Endothelial cell of umbilical vein (primary cell): Measurements from ENCODE around the gene NCOA5. TPM values are rescaled to one million over a fixed set of nuclear protein-coding genes. Genes with fewer than 3 reads are reported as not detected.

Experiments used
- BruUV-seq: library from RNA; stranded (reverse); fragments of 400-500 nt; replicated peaks from 2 replicates; lab custom pipeline; 2021; lab: Mats Ljungman, UMichigan
- CTCF ChIA-PET: fragments of 300-600, 350-600 bp; sonication (Branson Sonifier 250); formaldehyde crosslinking; loops from one replicate; lab custom pipeline; 2021; ENCODE audit warnings: antibody characterized with exemption, inconsistent platforms; lab: Charles Lee
- POLR2A ChIA-PET: fragments of 300-600, 350-600 bp; sonication (Branson Sonifier 250); formaldehyde crosslinking; loops from one replicate; lab custom pipeline; 2021; ENCODE audit warnings: antibody characterized with exemption, inconsistent platforms; lab: Charles Lee
- DNase-seq: peaks from one replicate; pipeline ENCODE4 v3.0.0-alpha.2; 2011; ENCODE audit warnings: low read depth, low spot score
- FAIRE-seq: peaks from 2 replicates; lab custom pipeline; 2011; peaks lifted over from hg19 to GRCh38; lab: Jason Lieb, UNC
- H2AFZ ChIP-seq: 2 replicates; pipeline ENCODE4 v1.6.0; 2012; ENCODE audit warnings: low read depth, low read length, control low read depth, inconsistent platforms
- H3K27ac ChIP-seq: 2 replicates; pipeline ENCODE4 v1.5.1; 2011; ENCODE audit warnings: low read depth, mild to moderate bottlenecking, control low read depth, low read length, moderate library complexity; ENCODE audit not compliant: insufficient read depth
- H3K27me3 ChIP-seq, 2 experiments: 2 replicates each; pipeline versions ENCODE4 v1.6.0 to v1.6.1; 2011; ENCODE audit warnings: low read length in 2 of 2, mixed read lengths in 1 of 2; ENCODE audit not compliant: control insufficient read depth in 2 of 2, insufficient read depth in 2 of 2
- H3K36me3 ChIP-seq, 2 experiments: 2 replicates in 1 of 2; 3 replicates in 1 of 2; pipeline ENCODE4 v1.5.1; 2011; ENCODE audit warnings: low read length in 2 of 2, mild to moderate bottlenecking in 1 of 2, moderate library complexity in 1 of 2; ENCODE audit not compliant: control insufficient read depth in 2 of 2, insufficient read depth in 2 of 2; ENCODE audit errors: extremely low read depth in 1 of 2
- H3K4me1 ChIP-seq: 3 replicates; pipeline ENCODE4 v1.5.1; 2011; ENCODE audit warnings: mild to moderate bottlenecking, low read length; ENCODE audit not compliant: control insufficient read depth, insufficient read depth; ENCODE audit errors: extremely low read depth
- H3K4me2 ChIP-seq: 2 replicates; pipeline ENCODE4 v1.6.1; 2011; ENCODE audit warnings: low read length, control low read depth, mixed read lengths; ENCODE audit not compliant: insufficient read depth
- H3K4me3 ChIP-seq, 3 experiments: fragments of 200-600 bp in 1 of 3; sonication (generic), shearing (Covaris generic) in 1 of 3; replicated peaks in 1 of 3; 2 replicates each; pipeline ENCODE4 v1.5.1; 2011 to 2016; ENCODE audit warnings: control low read depth in 3 of 3, low read length in 3 of 3, mild to moderate bottlenecking in 2 of 3, inconsistent platforms in 1 of 3, low read depth in 1 of 3, moderate library complexity in 1 of 3; ENCODE audit not compliant: insufficient read depth in 1 of 3
- H3K79me2 ChIP-seq: 2 replicates; pipeline ENCODE4 v1.6.0; 2012; ENCODE audit warnings: low read length, inconsistent platforms; ENCODE audit not compliant: control insufficient read depth, insufficient read depth
- H3K9ac ChIP-seq: replicated peaks from 2 replicates; pipeline ENCODE3; 2011; ENCODE audit warnings: low read length, control low read depth; ENCODE audit not compliant: insufficient read depth; ENCODE audit errors: extremely low read depth
- H3K9me1 ChIP-seq: replicated peaks from 3 replicates; pipeline ENCODE4 v1.6.0; 2011; ENCODE audit warnings: mild to moderate bottlenecking, low read length; ENCODE audit not compliant: control insufficient read depth, insufficient read depth; ENCODE audit errors: extremely low read depth
- H3K9me3 ChIP-seq: replicated peaks from 2 replicates; pipeline ENCODE4 v1.5.1; 2012; ENCODE audit warnings: low read length, inconsistent platforms; ENCODE audit not compliant: control insufficient read depth, insufficient read depth
- H4K20me1 ChIP-seq: replicated peaks from 2 replicates; pipeline ENCODE3; 2011; ENCODE audit warnings: mild to moderate bottlenecking, low read length; ENCODE audit not compliant: control insufficient read depth, insufficient read depth; ENCODE audit errors: extremely low read depth
- EZH2 ChIP-seq: IDR thresholded peaks from 2 replicates; pipeline ENCODE4 v1.6.1; 2012; ENCODE audit warnings: borderline replicate concordance, low read depth, mild to moderate bottlenecking, moderate library complexity, low read length, inconsistent platforms; ENCODE audit not compliant: severe bottlenecking
- FOS ChIP-seq: IDR thresholded peaks from 2 replicates; pipeline ENCODE4 v1.6.1; 2011; ENCODE audit warnings: mild to moderate bottlenecking, low read length, moderate library complexity, borderline replicate concordance; ENCODE audit not compliant: insufficient read depth
- GATA2 ChIP-seq: IDR thresholded peaks from 2 replicates; pipeline ENCODE4 v1.7.0; 2011; ENCODE audit warnings: low read depth, mild to moderate bottlenecking, moderate library complexity, mixed read lengths, low read length; ENCODE audit not compliant: insufficient read length, insufficient read depth
- JUN ChIP-seq: IDR thresholded peaks from 2 replicates; pipeline ENCODE4 v1.6.1; 2011; ENCODE audit warnings: borderline replicate concordance, low read depth; ENCODE audit not compliant: insufficient read length, insufficient read depth
- MAX ChIP-seq: IDR thresholded peaks from 2 replicates; pipeline ENCODE4 v1.6.1; 2011; ENCODE audit not compliant: insufficient read depth, insufficient read length
- MYC ChIP-seq: IDR thresholded peaks from one replicate; pipeline ENCODE4 v1.6.1; 2011; ENCODE audit warnings: mild to moderate bottlenecking, low read depth, low read length
- POLR2A ChIP-seq: IDR thresholded peaks from 2 replicates; pipeline ENCODE4 v1.6.1; 2012; ENCODE audit warnings: low read depth, mild to moderate bottlenecking, control low read depth, low read length
- POLR2AphosphoS5 ChIP-seq: IDR thresholded peaks from 2 replicates; pipeline ENCODE4 v1.6.1; 2012; ENCODE audit warnings: low read depth, mild to moderate bottlenecking, control low read depth, low read length, moderate library complexity; ENCODE audit not compliant: insufficient read depth
- dilution Hi-C: fragments of 300-500 bp; cut with MboI; formaldehyde crosslinking; loops from one replicate; pipeline ENCODE4 v1.15.0; 2019; ENCODE audit warnings: low sequenced_read_pairs; ENCODE audit not compliant: extremely low pct_ligation_motif_present
- intact Hi-C: fragments of 100-400 bp; cut with micrococcal nuclease; formaldehyde crosslinking; loops from one replicate; pipeline ENCODE4 v1.10.0; 2022
- polyA plus RNA-seq, 4 experiments: library from polyadenylated mRNA; depleted of rRNA in 3 of 4; stranded (reverse) in 3 of 4; unstranded in 1 of 4; fragments of >200 nt; gene quantifications; 2 replicates each; pipeline versions ENCODE4 v1.2.1 to v1.2.3, GENCODE V29; 2011 to 2012; ENCODE audit warnings: missing spikeins in 1 of 4
- total RNA-seq: library from RNA; stranded (reverse); gene quantifications from 2 replicates; pipeline ENCODE4 v1.2.3, GENCODE V29; 2021
- TF ChIP-seq, protein P1 (sequence below), 2 donors: IDR thresholded peaks; 1 replicate in 1 of 2; 2 replicates in 1 of 2; pipeline ENCODE4 v1.5.1; 2011; ENCODE audit warnings: low read length in 2 of 2, mild to moderate bottlenecking in 2 of 2, moderate library complexity in 2 of 2, control low read depth in 1 of 2, inconsistent platforms in 1 of 2, low read depth in 1 of 2; ENCODE audit not compliant: insufficient read depth in 1 of 2; ENCODE audit errors: extremely low read depth in 1 of 2

The NCOA5 gene
- total and polyA plus RNA-seq, 2 donors (not counting 3 experiments of a cell fraction or from before 2014, with no cell fraction given): 32.0 to 39.5 TPM

DNA sequence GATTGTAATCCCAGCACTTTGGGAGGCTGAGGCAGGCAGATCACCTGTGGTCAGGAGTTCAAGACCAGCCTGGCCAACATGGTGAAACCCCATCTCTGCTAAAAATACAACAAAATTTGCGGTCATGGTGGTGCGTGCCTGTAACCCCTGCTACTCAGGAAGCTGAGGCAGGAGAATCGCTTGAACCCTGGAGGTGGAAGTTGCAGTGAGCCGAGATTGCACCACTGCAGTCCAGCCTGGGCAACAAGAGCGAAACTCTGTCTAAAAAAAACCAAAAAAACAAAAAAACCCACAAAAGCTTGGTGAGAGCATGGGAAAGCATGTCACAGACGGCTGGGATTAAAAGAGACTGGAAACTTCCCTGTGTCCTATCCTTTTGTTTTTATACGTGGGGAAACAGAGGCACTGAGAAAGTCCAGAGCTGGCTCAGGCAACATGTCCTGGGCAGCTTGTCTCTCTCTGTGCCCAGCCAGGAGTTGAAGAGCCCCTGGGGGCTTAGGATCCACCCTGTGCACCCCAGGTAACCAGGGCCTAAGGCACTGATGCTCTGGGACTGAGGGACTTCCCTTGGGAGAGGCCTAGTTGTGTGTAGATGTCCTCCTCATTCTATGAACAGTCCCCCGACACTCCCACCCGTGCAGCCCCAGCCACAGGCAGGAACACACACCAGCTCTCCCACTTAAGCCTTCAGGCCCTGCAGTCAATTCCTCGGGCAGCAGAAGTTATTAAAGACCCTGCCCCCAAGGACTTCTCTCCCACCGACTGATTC, 44.3 kb upstream of the NCOA5 start:
- dilution Hi-C loops: no loop called here
- Histone ChIP-seq H3K9ac (no peak overlapping the region), H4K20me1 (no peaks in the 10 kb centered on the region), H3K4me1 (peaks cover 3% of the 10 kb centered on the region), H3K4me3 (no peak overlapping the region), H3K79me2 (no peaks in the 10 kb centered on the region), H3K27me3 (peaks cover 8 to 12% of the 10 kb centered on the region in 2 experiments), H3K9me1 (no peaks in the 10 kb centered on the region), H3K4me2 (no peak overlapping the region), H3K36me3 (no peaks in the 10 kb centered on the region), H3K9me3 (no peaks in the 10 kb centered on the region), H3K27ac (no peak overlapping the region), H2AFZ (no peak overlapping the region)
- BruUV-seq: no TSS peak
- ChIA-PET CTCF (interaction anchor here (0.7 to 3.8 kb wide), 5 partner anchors 41 to 304 kb away, joined by 3 to 23 read pairs (median 4); no protein-coding TSS in a partner anchor), POLR2A (no interaction called here)
- no peak for TF ChIP-seq POLR2A
- TF ChIP-seq FOS: no peak
- TF ChIP-seq, protein P1, sequence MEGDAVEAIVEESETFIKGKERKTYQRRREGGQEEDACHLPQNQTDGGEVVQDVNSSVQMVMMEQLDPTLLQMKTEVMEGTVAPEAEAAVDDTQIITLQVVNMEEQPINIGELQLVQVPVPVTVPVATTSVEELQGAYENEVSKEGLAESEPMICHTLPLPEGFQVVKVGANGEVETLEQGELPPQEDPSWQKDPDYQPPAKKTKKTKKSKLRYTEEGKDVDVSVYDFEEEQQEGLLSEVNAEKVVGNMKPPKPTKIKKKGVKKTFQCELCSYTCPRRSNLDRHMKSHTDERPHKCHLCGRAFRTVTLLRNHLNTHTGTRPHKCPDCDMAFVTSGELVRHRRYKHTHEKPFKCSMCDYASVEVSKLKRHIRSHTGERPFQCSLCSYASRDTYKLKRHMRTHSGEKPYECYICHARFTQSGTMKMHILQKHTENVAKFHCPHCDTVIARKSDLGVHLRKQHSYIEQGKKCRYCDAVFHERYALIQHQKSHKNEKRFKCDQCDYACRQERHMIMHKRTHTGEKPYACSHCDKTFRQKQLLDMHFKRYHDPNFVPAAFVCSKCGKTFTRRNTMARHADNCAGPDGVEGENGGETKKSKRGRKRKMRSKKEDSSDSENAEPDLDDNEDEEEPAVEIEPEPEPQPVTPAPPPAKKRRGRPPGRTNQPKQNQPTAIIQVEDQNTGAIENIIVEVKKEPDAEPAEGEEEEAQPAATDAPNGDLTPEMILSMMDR (IDR thresholded peaks at IDR 0.05; ENCODE audit: extremely low read depth in 1 of 2, insufficient read depth in 1 of 2, low read depth in 1 of 2, low read length in 2 of 2): no peak
- no peak for TF ChIP-seq GATA2
- no peak for TF ChIP-seq MAX
- no peak for TF ChIP-seq JUN
- no peak for TF ChIP-seq MYC
- no peak for TF ChIP-seq EZH2
- no peak for TF ChIP-seq POLR2AphosphoS5
- intact Hi-C loops: loop anchor here (2.0 to 5.0 kb wide), 3 partner anchors 228 to 555 kb away; partner anchors contain the start of gene TP53RK
- DNase-seq (no peak), FAIRE-seq (no peak)
